NCI-H748 treated with DMSO at 0.1 percent for 48 hours (cell line): Measurements from ENCODE around the gene WWOX.

Source experiments
- DNase-seq: peaks from one replicate; lab custom pipeline; 2025; lab: John Stamatoyannopoulos, UW

WWOX gene

GRCh38 chr16:79100447-79100846, 1001.0 kb downstream of the WWOX start:
- DNase-seq = no peak

- DNase-seq = no peak
Observed at GRCh38 chr16:79101491-79101890, 1002.0 kb downstream of the WWOX start.

GRCh38 chr16:79104567-79104966, 1005.1 kb downstream of the WWOX start:
- DNase-seq = no peak

GRCh38 chr16:79107301-79107700, 1007.8 kb downstream of the WWOX start:
- DNase-seq = no peak

- DNase-seq = no peak
Observed at GRCh38 chr16:79109771-79110170, 1010.3 kb downstream of the WWOX start.

- no peak for DNase-seq
Observed at GRCh38 chr16:79110242-79110641, 1010.8 kb downstream of the WWOX start.

GRCh38 chr16:79110953-79111352, 1011.5 kb downstream of the WWOX start:
- DNase-seq = no peak

GRCh38 chr16:79112462-79112861, 1013.0 kb downstream of the WWOX start:
- no peak for DNase-seq

- DNase-seq = no peak
Observed at GRCh38 chr16:79113826-79114225, 1014.4 kb downstream of the WWOX start.

GRCh38 chr16:79114759-79115158, 1015.3 kb downstream of the WWOX start:
- DNase-seq = no peak

GRCh38 chr16:79121906-79122305, 1022.5 kb downstream of the WWOX start:
- DNase-seq = no peak

- no peak for DNase-seq
Observed at GRCh38 chr16:79122343-79122742, 1022.9 kb downstream of the WWOX start.

- no peak for DNase-seq
Observed at GRCh38 chr16:79124016-79124756, 1024.7 kb downstream of the WWOX start.

GRCh38 chr16:79127766-79128165, 1028.3 kb downstream of the WWOX start:
- DNase-seq = no peak

- no peak for DNase-seq
Observed at GRCh38 chr16:79128706-79129105, 1029.3 kb downstream of the WWOX start.

GRCh38 chr16:79130616-79131015, 1031.2 kb downstream of the WWOX start:
- no peak for DNase-seq

- no peak for DNase-seq
Observed at GRCh38 chr16:79131321-79132075, 1032.0 kb downstream of the WWOX start.

GRCh38 chr16:79132701-79133100, 1033.2 kb downstream of the WWOX start:
- DNase-seq = no peak

GRCh38 chr16:79134300-79134699, 1034.8 kb downstream of the WWOX start:
- no peak for DNase-seq

- DNase-seq = no peak
Observed at GRCh38 chr16:79136955-79137354, 1037.5 kb downstream of the WWOX start.

- DNase-seq = no peak
Observed at GRCh38 chr16:79137426-79137939, 1038.0 kb downstream of the WWOX start.

GRCh38 chr16:79139799-79140198, 1040.3 kb downstream of the WWOX start:
- no peak for DNase-seq

GRCh38 chr16:79143026-79143425, 1043.6 kb downstream of the WWOX start:
- DNase-seq = no peak
